ENCODE measurements around the gene BMP7. TPM values are rescaled to one million over a fixed set of nuclear protein-coding genes. Genes with fewer than 3 reads are reported as not detected.

BMP7 gene
- total RNA-seq, 4 donors from 2014 or later, result under 0.01 to 13.3 (median 0.36) TPM

- TF ChIP-seq POLR2A (IDR thresholded peaks at IDR 0.05) (no peak), CTCF (IDR thresholded peaks at IDR 0.05) (no peak)
- Histone ChIP-seq H3K4me1 (no peaks in the 10 kb centered on the region), H3K4me3 (no peak overlapping the region), H3K27me3 (no peaks in the 10 kb centered on the region), H3K36me3 (no peaks in the 10 kb centered on the region), H3K9me3 (no peaks in the 10 kb centered on the region), H3K27ac (no peak overlapping the region)
- intact Hi-C loops (cut with DNase I; ENCODE audit: low total_unique reads), result no loop called here
- no peak for DNase-seq
Measured at GRCh38 chr20:57180387-57180786, 86.1 kb downstream of the BMP7 start.

- Histone ChIP-seq H3K27ac (no peak overlapping the region), H3K27me3 (no peaks in the 10 kb centered on the region), H3K9me3 (no peaks in the 10 kb centered on the region), H3K4me1 (no peaks in the 10 kb centered on the region), H3K4me3 (no peak overlapping the region), H3K36me3 (no peaks in the 10 kb centered on the region)
- no peak for TF ChIP-seq POLR2A (IDR thresholded peaks at IDR 0.05)
- TF ChIP-seq CTCF (IDR thresholded peaks at IDR 0.05), result no peak
- intact Hi-C loops (cut with DNase I; ENCODE audit: low total_unique reads), result no loop called here
- no peak for DNase-seq
Measured at GRCh38 chr20:57179265-57179664, 87.2 kb downstream of the BMP7 start.

- H3K4me3 ChIP-seq, result no peak overlapping the region
- no peak for TF ChIP-seq POLR2A (IDR thresholded peaks at IDR 0.05)
- TF ChIP-seq CTCF (IDR thresholded peaks at IDR 0.05), result no peak
- intact Hi-C loops (cut with DNase I; ENCODE audit: low total_unique reads), result no loop called here
- no peaks in the 10 kb centered on the region for H3K36me3 ChIP-seq
- no peaks in the 10 kb centered on the region for H3K4me1 ChIP-seq
- H3K27me3 ChIP-seq, result no peaks in the 10 kb centered on the region
- H3K27ac ChIP-seq, result no peak overlapping the region
- DNase-seq, result no peak
- no peaks in the 10 kb centered on the region for H3K9me3 ChIP-seq
Measured at GRCh38 chr20:57178582-57179111, 87.8 kb downstream of the BMP7 start.

- TF ChIP-seq POLR2A (IDR thresholded peaks at IDR 0.05), result no peak
- no peak for TF ChIP-seq CTCF (IDR thresholded peaks at IDR 0.05)
- intact Hi-C loops (cut with DNase I; ENCODE audit: low total_unique reads), result no loop called here
Measured at GRCh38 chr20:57177636-57178280, 88.7 kb downstream of the BMP7 start.

GRCh38 chr20:57176842-57177241 lies 89.6 kb downstream of the BMP7 start:
- no peaks in the 10 kb centered on the region for H3K4me1 ChIP-seq
- TF ChIP-seq CTCF (IDR thresholded peaks at IDR 0.05) (no peak), POLR2A (IDR thresholded peaks at IDR 0.05) (no peak)
- H3K4me3 ChIP-seq, result no peak overlapping the region
- no peak for DNase-seq
- H3K36me3 ChIP-seq, result no peaks in the 10 kb centered on the region
- intact Hi-C loops (cut with DNase I; ENCODE audit: low total_unique reads), result no loop called here
- H3K9me3 ChIP-seq, result no peaks in the 10 kb centered on the region
- no peaks in the 10 kb centered on the region for H3K27me3 ChIP-seq
- no peak overlapping the region for H3K27ac ChIP-seq

More at GRCh38 chr20:57177636-57178280, 88.7 kb downstream of the BMP7 start:
- Histone ChIP-seq H3K4me1 (no peaks in the 10 kb centered on the region), H3K36me3 (no peaks in the 10 kb centered on the region), H3K27ac (no peak overlapping the region), H3K4me3 (no peak overlapping the region), H3K27me3 (no peaks in the 10 kb centered on the region), H3K9me3 (no peaks in the 10 kb centered on the region)
- DNase-seq, result no peak

All from uterus (tissue), 4 donors.